Iris pigment epithelial cell (primary cell): ENCODE data around the gene SERTAD2.

Source experiments
- DNase-seq: peaks from one replicate; pipeline ENCODE4 v3.0.0-alpha.2; 2011; ENCODE audit warnings: low read depth

The SERTAD2 gene

GRCh38 chr2:64627860-64628841, 25.6 kb downstream of the SERTAD2 start:
- no peak for DNase-seq

- no peak for DNase-seq
Measured at GRCh38 chr2:64626963-64627760, 26.6 kb downstream of the SERTAD2 start.

- no peak for DNase-seq
Measured at GRCh38 chr2:64626146-64626809, 27.4 kb downstream of the SERTAD2 start.

GRCh38 chr2:64625299-64626145, 28.2 kb downstream of the SERTAD2 start:
- no peak for DNase-seq

- no peak for DNase-seq
Measured at GRCh38 chr2:64624862-64625261, 28.9 kb downstream of the SERTAD2 start.

- no peak for DNase-seq
Measured at GRCh38 chr2:64624108-64624610, 29.6 kb downstream of the SERTAD2 start.

GRCh38 chr2:64623242-64623850, 30.4 kb downstream of the SERTAD2 start:
- no peak for DNase-seq

GRCh38 chr2:64622443-64623241, 31.1 kb downstream of the SERTAD2 start:
- DNase-seq: peak; percentile 22

- no peak for DNase-seq
Measured at GRCh38 chr2:64620661-64621060, 33.1 kb downstream of the SERTAD2 start.

GRCh38 chr2:64617631-64618151, 36.0 kb downstream of the SERTAD2 start:
- DNase-seq: no peak

GRCh38 chr2:64615844-64616536, 37.7 kb downstream of the SERTAD2 start:
- no peak for DNase-seq

GRCh38 chr2:64615192-64615763, 38.4 kb downstream of the SERTAD2 start:
- no peak for DNase-seq

GRCh38 chr2:64613276-64613675, 40.4 kb downstream of the SERTAD2 start:
- DNase-seq: no peak

GRCh38 chr2:64612575-64613195, 41.0 kb downstream of the SERTAD2 start:
- DNase-seq: no peak

- DNase-seq: no peak
Measured at GRCh38 chr2:64610316-64610855, 43.3 kb downstream of the SERTAD2 start.

- no peak for DNase-seq
Measured at GRCh38 chr2:64609942-64610281, 43.8 kb downstream of the SERTAD2 start.

- DNase-seq: peak; percentile 53
Measured at GRCh38 chr2:64609227-64609941, 44.3 kb downstream of the SERTAD2 start.
